ENCODE measurements around the gene GPR84. TPM values are rescaled to one million over a fixed set of nuclear protein-coding genes. Genes with fewer than 3 reads are reported as not detected.
A peak's percentile ranks its signal among the peaks of the same experiment; 100 is the strongest.

The GPR84 gene
- total and polyA plus RNA-seq, 9 of the 15 experiments (the other 6 are each of a cell fraction or from before 2014, with no cell fraction given), result 0.07 to 0.18 (median 0.11) TPM; not detected in 5

- TF ChIP-seq ARID4B (CRISPR knock-in tag; IDR thresholded peaks at IDR 0.05) (peak; percentile 74), ZFX (CRISPR knock-in tag; IDR thresholded peaks at IDR 0.05) (peak; percentile 100), TEAD4 (IDR thresholded peaks at IDR 0.05; ENCODE audit: low read length) (peak; percentile 13; the same call in 1 of the 2 replicates), TEAD4 (CRISPR knock-in tag; IDR thresholded peaks at IDR 0.05; ENCODE audit: borderline replicate concordance) (no peak), ZNF583 (CRISPR knock-in tag; IDR thresholded peaks at IDR 0.05) (no peak), MEF2A (IDR thresholded peaks at IDR 0.05; ENCODE audit: control insufficient read depth, low read depth, low read length) (no peak), ZNF79 (CRISPR knock-in tag; IDR thresholded peaks at IDR 0.05; ENCODE audit: low read depth) (no peak), ZNF431 (CRISPR knock-in tag; IDR thresholded peaks at IDR 0.05) (no peak), POLR2H (tag; IDR thresholded peaks at IDR 0.05; ENCODE audit: low read depth) (peak; percentile 87), NUFIP1 (IDR thresholded peaks at IDR 0.05; ENCODE audit: partially characterized antibody) (no peak), GABPB2 (CRISPR knock-in tag; conservative IDR thresholded peaks at IDR 0.05) (no peak), KAT7 (CRISPR knock-in tag; IDR thresholded peaks at IDR 0.05; ENCODE audit: borderline replicate concordance) (no peak; the same call in 1 of the 2 replicates), DPF2 (IDR thresholded peaks at IDR 0.05) (0 out of 2 replicates have a peak, but pooled peaks have one; percentile 5), SAFB2 (IDR thresholded peaks at IDR 0.05; ENCODE audit: borderline replicate concordance, low read depth, low read length, severe bottlenecking) (no peak), CBX8 (IDR thresholded peaks at IDR 0.05; ENCODE audit: borderline replicate concordance, extremely low read depth, low read depth, low read length, poor library complexity, severe bottlenecking) (no peak), FOXP4 (CRISPR knock-in tag; IDR thresholded peaks at IDR 0.05; ENCODE audit: borderline replicate concordance) (0 out of 2 replicates have a peak, but pooled peaks have one; percentile 56)
These were observed 39.5 kb downstream of the GPR84 start, which contains the start of gene COPZ1 (continued) for GRCh38 chr12:54324617-54325441.

Measured in K562 (cell line).